Cardiac muscle cell (in vitro differentiated cells and primary cell): ENCODE results near the gene DNASE1. TPM values are rescaled to one million over a fixed set of nuclear protein-coding genes. Genes with fewer than 3 reads are reported as not detected.

Source experiments
- DNase-seq, 2 donors: peaks; one replicate each; pipeline versions ENCODE4 v3.0.0 to v3.0.0-alpha.2; 2010 to 2017; ENCODE audit warnings: low read depth in 1 of 2, low spot score in 1 of 2
- H3K27ac ChIP-seq: fragments of 200-600 bp; sonication (generic); 2 replicates; pipeline ENCODE4 v1.5.1; 2016
- H3K27me3 ChIP-seq: fragments of 200-600 bp; sonication (generic); 2 replicates; pipeline ENCODE4 v1.6.0; 2016; ENCODE audit warnings: control low read depth
- H3K36me3 ChIP-seq: fragments of 200-600 bp; sonication (generic); 2 replicates; pipeline ENCODE4 v1.5.1; 2016; ENCODE audit warnings: control low read depth
- H3K4me1 ChIP-seq: fragments of 200-600 bp; sonication (generic); 2 replicates; pipeline ENCODE4 v1.8.1; 2017; ENCODE audit warnings: low read depth, mild to moderate bottlenecking, mixed run types
- H3K4me3 ChIP-seq: fragments of 200-600 bp; sonication (generic); 2 replicates; pipeline ENCODE4 v1.5.1; 2016; ENCODE audit warnings: mild to moderate bottlenecking
- H3K9me3 ChIP-seq: fragments of 200-600 bp; sonication (generic); 2 replicates; pipeline ENCODE4 v1.5.1; 2017; ENCODE audit warnings: low read depth, mild to moderate bottlenecking, control low read depth
- polyA plus RNA-seq: library from polyadenylated mRNA; unstranded; fragments of >200 nt; fragmentation: Nextera tagmentation; extraction: Ambion mirVana; gene quantifications from 2 replicates; pipeline ENCODE4 v1.2.1, GENCODE V29; 2016
- total RNA-seq: library from RNA; depleted of rRNA; stranded (reverse); fragments of >200 nt; gene quantifications from 2 replicates; pipeline ENCODE4 v1.2.3, GENCODE V29; 2016
- TF ChIP-seq, protein P1 (sequence below): IDR thresholded peaks from 2 replicates; pipeline ENCODE4 v1.5.1; 2012; ENCODE audit warnings: low read depth, mild to moderate bottlenecking, low read length

Gene DNASE1
- total and polyA plus RNA-seq, 2 experiments from 2014 or later, result 28.1 to 73.9 TPM

GRCh38 chr16:3659251-3659650 lies 4.8 kb downstream of the DNASE1 start:
- H3K27ac ChIP-seq, result no peak overlapping the region
- TF ChIP-seq, protein P1, sequence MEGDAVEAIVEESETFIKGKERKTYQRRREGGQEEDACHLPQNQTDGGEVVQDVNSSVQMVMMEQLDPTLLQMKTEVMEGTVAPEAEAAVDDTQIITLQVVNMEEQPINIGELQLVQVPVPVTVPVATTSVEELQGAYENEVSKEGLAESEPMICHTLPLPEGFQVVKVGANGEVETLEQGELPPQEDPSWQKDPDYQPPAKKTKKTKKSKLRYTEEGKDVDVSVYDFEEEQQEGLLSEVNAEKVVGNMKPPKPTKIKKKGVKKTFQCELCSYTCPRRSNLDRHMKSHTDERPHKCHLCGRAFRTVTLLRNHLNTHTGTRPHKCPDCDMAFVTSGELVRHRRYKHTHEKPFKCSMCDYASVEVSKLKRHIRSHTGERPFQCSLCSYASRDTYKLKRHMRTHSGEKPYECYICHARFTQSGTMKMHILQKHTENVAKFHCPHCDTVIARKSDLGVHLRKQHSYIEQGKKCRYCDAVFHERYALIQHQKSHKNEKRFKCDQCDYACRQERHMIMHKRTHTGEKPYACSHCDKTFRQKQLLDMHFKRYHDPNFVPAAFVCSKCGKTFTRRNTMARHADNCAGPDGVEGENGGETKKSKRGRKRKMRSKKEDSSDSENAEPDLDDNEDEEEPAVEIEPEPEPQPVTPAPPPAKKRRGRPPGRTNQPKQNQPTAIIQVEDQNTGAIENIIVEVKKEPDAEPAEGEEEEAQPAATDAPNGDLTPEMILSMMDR, result no peak
- H3K4me1 ChIP-seq, result peaks cover 5% of the 10 kb centered on the region
- H3K36me3 ChIP-seq, result peaks cover 52% of the 10 kb centered on the region
- peak in 1 of 2 donors; percentile 80 for DNase-seq
- H3K4me3 ChIP-seq, result no peak overlapping the region
- H3K9me3 ChIP-seq, result no peaks in the 10 kb centered on the region
- H3K27me3 ChIP-seq, result no peaks in the 10 kb centered on the region

DNA sequence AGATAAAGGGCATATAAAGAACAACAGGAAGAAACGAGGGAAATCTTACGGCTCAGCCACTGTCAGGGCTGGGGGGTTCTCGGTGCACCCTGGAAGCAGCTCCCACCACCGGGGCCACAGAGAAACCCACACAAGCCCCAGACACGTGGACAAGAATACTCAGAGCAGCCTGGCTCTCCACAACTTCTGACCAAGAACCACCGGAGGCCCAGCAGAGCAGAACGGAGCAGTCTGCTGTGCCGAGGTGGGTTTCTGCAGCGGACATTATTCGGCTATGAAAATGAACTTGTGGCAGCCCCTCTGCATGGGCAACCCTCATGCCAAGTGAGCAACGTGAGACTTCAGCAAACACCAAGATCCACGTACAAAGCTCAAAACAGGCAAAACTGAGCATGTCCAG lies 6.8 kb downstream of the DNASE1 start:
- TF ChIP-seq, protein P1, result no peak
- H3K36me3 ChIP-seq, result peaks cover 55% of the 10 kb centered on the region
- H3K4me3 ChIP-seq, result no peak overlapping the region
- H3K27me3 ChIP-seq, result no peaks in the 10 kb centered on the region
- no peak for DNase-seq
- H3K4me1 ChIP-seq, result no peaks in the 10 kb centered on the region
- no peak overlapping the region for H3K27ac ChIP-seq
- H3K9me3 ChIP-seq, result no peaks in the 10 kb centered on the region

GRCh38 chr16:3661922-3662321 lies 7.4 kb downstream of the DNASE1 start:
- Histone ChIP-seq H3K27me3 (no peaks in the 10 kb centered on the region), H3K27ac (no peak overlapping the region), H3K36me3 (peaks cover 52% of the 10 kb centered on the region), H3K9me3 (no peaks in the 10 kb centered on the region), H3K4me3 (no peak overlapping the region), H3K4me1 (no peaks in the 10 kb centered on the region)
- TF ChIP-seq, protein P1, result no peak
- DNase-seq, result no peak

DNA sequence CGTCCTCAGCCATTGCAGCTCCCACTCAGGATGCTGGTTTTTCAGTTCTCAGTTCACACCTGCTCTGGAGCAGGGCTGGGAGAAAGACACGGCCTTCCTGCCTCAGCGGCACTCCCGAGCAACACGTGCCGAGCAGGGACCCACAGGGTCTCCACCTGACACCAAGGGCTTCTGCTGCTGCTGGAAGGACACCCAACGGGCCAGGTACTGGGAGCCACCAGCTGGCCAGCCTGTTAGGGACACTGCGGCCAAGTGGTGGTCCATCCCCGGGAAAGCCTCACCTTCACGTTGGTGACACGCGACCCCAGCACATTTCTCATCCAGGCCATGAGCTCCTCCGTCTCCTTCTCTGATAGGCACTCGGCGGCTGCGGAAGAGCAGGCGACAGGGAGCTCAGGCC lies 8.1 kb downstream of the DNASE1 start:
- TF ChIP-seq, protein P1, result no peak
- DNase-seq, result no peak
- no peaks in the 10 kb centered on the region for H3K4me1 ChIP-seq
- no peaks in the 10 kb centered on the region for H3K9me3 ChIP-seq
- H3K36me3 ChIP-seq, result peaks cover 46% of the 10 kb centered on the region
- no peak overlapping the region for H3K4me3 ChIP-seq
- no peak overlapping the region for H3K27ac ChIP-seq
- no peaks in the 10 kb centered on the region for H3K27me3 ChIP-seq

DNA sequence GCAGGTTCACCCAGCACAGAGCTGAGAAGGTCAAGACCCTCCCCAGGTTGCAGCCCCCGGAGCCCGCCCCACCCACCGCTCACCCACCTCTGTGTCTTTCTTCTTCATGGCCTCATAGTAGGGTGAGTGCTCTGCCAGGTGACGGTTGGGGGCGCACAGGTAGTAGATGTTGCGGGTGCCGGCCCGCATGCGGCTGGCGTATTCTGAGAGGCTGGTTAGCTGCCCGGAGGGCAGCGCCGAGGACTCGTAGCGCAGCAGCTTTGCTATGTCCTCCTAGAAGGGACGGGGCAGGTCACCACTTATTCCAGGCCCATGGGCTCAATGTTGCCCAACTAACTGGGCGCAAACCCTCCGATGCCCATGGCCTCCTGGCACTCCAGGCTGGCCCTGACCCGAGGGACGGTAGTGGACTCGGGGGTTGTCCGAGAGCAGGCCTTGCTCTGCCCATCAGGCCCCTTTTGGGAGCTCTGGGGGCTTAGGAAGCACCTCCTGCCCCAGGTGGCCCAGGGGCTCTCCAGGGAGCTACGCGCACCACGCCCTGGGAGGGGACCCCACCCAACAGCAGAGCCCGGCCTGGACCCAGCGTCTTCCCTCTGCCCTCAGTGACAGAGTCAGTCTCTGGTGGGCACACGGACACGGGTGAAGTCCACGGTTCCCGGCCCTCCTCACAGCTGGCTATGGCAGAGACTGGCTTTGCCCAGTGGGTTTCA lies 9.9 kb downstream of the DNASE1 start:
- H3K27me3 ChIP-seq, result no peaks in the 10 kb centered on the region
- no peak overlapping the region for H3K27ac ChIP-seq
- H3K36me3 ChIP-seq, result peaks cover 39% of the 10 kb centered on the region
- no peak overlapping the region for H3K4me3 ChIP-seq
- TF ChIP-seq, protein P1, result no peak
- no peak for DNase-seq
- H3K9me3 ChIP-seq, result no peaks in the 10 kb centered on the region
- no peaks in the 10 kb centered on the region for H3K4me1 ChIP-seq

GRCh38 chr16:3665508-3665907 lies 11.0 kb downstream of the DNASE1 start:
- H3K4me1 ChIP-seq, result no peaks in the 10 kb centered on the region
- peaks cover 30% of the 10 kb centered on the region for H3K36me3 ChIP-seq
- no peak overlapping the region for H3K27ac ChIP-seq
- H3K4me3 ChIP-seq, result no peak overlapping the region
- TF ChIP-seq, protein P1, result no peak
- no peaks in the 10 kb centered on the region for H3K9me3 ChIP-seq
- DNase-seq, result no peak
- H3K27me3 ChIP-seq, result no peaks in the 10 kb centered on the region
